ENCODE results near the gene KRT6A. TPM values are rescaled to one million over a fixed set of nuclear protein-coding genes. Genes with fewer than 3 reads are reported as not detected.

The KRT6A gene
- polyA plus RNA-seq, 3 donors: not detected

DNA sequence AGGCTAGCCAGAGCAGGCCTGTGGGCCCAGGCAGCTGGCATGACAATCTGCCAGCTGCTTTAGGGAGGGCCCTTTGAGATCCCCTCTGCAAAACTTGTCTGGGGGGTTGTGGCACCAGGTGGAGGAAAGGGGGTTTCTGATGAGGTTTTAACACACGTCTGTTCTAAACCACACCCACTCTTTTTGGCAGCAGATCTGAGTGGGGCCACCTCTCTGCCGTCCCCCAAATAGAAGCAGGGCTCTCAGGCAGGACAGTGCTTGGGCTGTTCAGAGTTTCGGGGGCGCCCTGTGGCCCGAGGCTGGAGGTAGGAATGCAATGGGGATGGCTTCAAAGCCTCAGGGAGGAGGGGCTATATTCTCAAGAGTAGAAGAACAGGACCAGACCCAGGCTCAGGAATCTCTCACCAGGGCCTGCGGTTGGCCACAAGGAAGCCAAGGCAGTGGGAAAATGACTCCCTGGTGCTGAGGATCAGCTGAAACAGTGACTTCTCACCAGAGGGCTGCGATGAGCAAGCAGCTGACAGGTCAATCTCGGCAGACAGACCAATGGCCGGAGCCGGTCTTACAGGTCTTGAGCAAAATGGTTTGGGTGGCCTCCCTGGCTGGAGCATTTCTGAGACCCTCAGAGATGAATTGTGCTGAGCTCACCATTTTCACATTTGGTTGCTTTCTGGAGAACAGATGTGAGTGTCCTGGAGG, 28.7 kb upstream of the KRT6A start:
- Mint-ChIP-seq H3K4me1 (no peaks in the 10 kb centered on the region), H3K36me3 (no peaks in the 10 kb centered on the region), H3K9me3 (no peaks in the 10 kb centered on the region), H3K27me3 (ENCODE audit: low read depth in 3 of 3) (peaks cover 3 to 9% (median 6%) of the 10 kb centered on the region in 3 donors), H3K27ac (no peak overlapping the region), H3K4me3 (no peak overlapping the region)
- no peak overlapping the region for H3K9ac ChIP-seq (ENCODE audit: insufficient read depth, low read length, poor library complexity, severe bottlenecking)
- H3K27ac ChIP-seq (ENCODE audit: low read depth in 1 of 2, low read length in 2 of 2): no peak overlapping the region
- no peaks in the 10 kb centered on the region for H3K27me3 ChIP-seq (ENCODE audit: control insufficient read depth in 2 of 2, insufficient read depth in 2 of 2, low read length in 2 of 2)
- no peak for DNase-seq
- no peak overlapping the region for H2AFZ ChIP-seq (ENCODE audit: insufficient read depth, low read depth, low read length, poor library complexity, severe bottlenecking)
- H3K9me3 ChIP-seq (replicated peaks in 1 of 2; ENCODE audit: control insufficient read depth in 1 of 2, insufficient read depth in 1 of 2, low read length in 2 of 2): no peaks in the 10 kb centered on the region
- H3K36me3 ChIP-seq (replicated peaks in 1 of 2; ENCODE audit: control insufficient read depth in 1 of 2, insufficient read depth in 2 of 2, low read length in 2 of 2): no peaks in the 10 kb centered on the region
- no peaks in the 10 kb centered on the region for H3K4me1 ChIP-seq (ENCODE audit: control insufficient read depth in 1 of 2, insufficient read depth in 2 of 2, low read length in 2 of 2)
- H3K4me3 ChIP-seq (replicated peaks in 1 of 3; ENCODE audit: low read depth in 2 of 3, low read length in 3 of 3): no peak overlapping the region
- intact Hi-C loops (cut with micrococcal nuclease): no loop called here
- H3K4me2 ChIP-seq (replicated peaks; ENCODE audit: extremely low read depth, low read length, poor library complexity, severe bottlenecking): no peak overlapping the region
- TF ChIP-seq, protein P1, sequence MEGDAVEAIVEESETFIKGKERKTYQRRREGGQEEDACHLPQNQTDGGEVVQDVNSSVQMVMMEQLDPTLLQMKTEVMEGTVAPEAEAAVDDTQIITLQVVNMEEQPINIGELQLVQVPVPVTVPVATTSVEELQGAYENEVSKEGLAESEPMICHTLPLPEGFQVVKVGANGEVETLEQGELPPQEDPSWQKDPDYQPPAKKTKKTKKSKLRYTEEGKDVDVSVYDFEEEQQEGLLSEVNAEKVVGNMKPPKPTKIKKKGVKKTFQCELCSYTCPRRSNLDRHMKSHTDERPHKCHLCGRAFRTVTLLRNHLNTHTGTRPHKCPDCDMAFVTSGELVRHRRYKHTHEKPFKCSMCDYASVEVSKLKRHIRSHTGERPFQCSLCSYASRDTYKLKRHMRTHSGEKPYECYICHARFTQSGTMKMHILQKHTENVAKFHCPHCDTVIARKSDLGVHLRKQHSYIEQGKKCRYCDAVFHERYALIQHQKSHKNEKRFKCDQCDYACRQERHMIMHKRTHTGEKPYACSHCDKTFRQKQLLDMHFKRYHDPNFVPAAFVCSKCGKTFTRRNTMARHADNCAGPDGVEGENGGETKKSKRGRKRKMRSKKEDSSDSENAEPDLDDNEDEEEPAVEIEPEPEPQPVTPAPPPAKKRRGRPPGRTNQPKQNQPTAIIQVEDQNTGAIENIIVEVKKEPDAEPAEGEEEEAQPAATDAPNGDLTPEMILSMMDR (IDR thresholded peaks at IDR 0.05): no peak
- WGBS (ENCODE audit: insufficient coverage): 87% methylated on average over 9 of the region's 10 CpGs
- H3K79me2 ChIP-seq (ENCODE audit: insufficient read depth, low read length): no peaks in the 10 kb centered on the region
- H4K20me1 ChIP-seq (ENCODE audit: insufficient read depth, low read length): no peaks in the 10 kb centered on the region

DNA sequence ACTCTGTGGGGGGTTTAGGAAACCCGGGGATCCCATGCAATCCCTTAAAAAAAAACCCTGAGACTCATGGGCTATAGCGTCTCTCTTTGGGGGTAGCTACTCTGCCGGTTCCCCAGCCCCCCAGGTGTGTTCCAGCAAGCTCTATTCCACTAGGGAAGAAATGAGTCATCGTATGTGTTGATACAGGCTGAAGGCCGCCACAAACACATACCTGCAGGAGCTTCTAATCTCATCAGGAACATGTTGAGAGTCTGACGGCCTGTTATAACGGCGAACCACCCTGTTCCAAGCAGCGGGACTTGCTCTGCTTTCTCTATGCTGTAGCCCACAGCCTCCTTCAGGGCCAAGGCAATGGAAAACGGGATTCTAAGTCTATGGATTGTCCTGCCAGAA, 28.1 kb upstream of the KRT6A start:
- Histone ChIP-seq H3K4me1 (ENCODE audit: control insufficient read depth in 1 of 2, insufficient read depth in 2 of 2, low read length in 2 of 2) (no peaks in the 10 kb centered on the region), H3K4me2 (replicated peaks; ENCODE audit: extremely low read depth, low read length, poor library complexity, severe bottlenecking) (no peak overlapping the region), H3K4me3 (replicated peaks in 1 of 3; ENCODE audit: low read depth in 2 of 3, low read length in 3 of 3) (no peak overlapping the region), H4K20me1 (ENCODE audit: insufficient read depth, low read length) (no peaks in the 10 kb centered on the region), H3K9ac (ENCODE audit: insufficient read depth, low read length, poor library complexity, severe bottlenecking) (no peak overlapping the region), H3K27me3 (ENCODE audit: control insufficient read depth in 2 of 2, insufficient read depth in 2 of 2, low read length in 2 of 2) (no peaks in the 10 kb centered on the region), H3K36me3 (replicated peaks in 1 of 2; ENCODE audit: control insufficient read depth in 1 of 2, insufficient read depth in 2 of 2, low read length in 2 of 2) (no peaks in the 10 kb centered on the region), H3K27ac (ENCODE audit: low read depth in 1 of 2, low read length in 2 of 2) (no peak overlapping the region), H2AFZ (ENCODE audit: insufficient read depth, low read depth, low read length, poor library complexity, severe bottlenecking) (no peak overlapping the region), H3K79me2 (ENCODE audit: insufficient read depth, low read length) (no peaks in the 10 kb centered on the region), H3K9me3 (replicated peaks in 1 of 2; ENCODE audit: control insufficient read depth in 1 of 2, insufficient read depth in 1 of 2, low read length in 2 of 2) (no peaks in the 10 kb centered on the region)
- TF ChIP-seq, protein P1 (IDR thresholded peaks at IDR 0.05): no peak
- Mint-ChIP-seq H3K9me3 (no peaks in the 10 kb centered on the region), H3K36me3 (no peaks in the 10 kb centered on the region), H3K4me3 (no peak overlapping the region), H3K27ac (no peak overlapping the region), H3K4me1 (no peaks in the 10 kb centered on the region), H3K27me3 (ENCODE audit: low read depth in 3 of 3) (peaks cover 3 to 10% (median 6%) of the 10 kb centered on the region in 3 donors)
- intact Hi-C loops (cut with micrococcal nuclease): no loop called here
- DNase-seq: no peak
- WGBS (ENCODE audit: insufficient coverage): 96% methylated on average over 7 of the region's 10 CpGs
